ENCODE results near the gene NAPB. TPM values are rescaled to one million over a fixed set of nuclear protein-coding genes. Genes with fewer than 3 reads are reported as not detected.
A peak's percentile ranks its signal among the peaks of the same experiment; 100 is the strongest.

NAPB gene
- total and polyA plus RNA-seq, 10 of the 15 experiments (the other 5 are each of a cell fraction or from before 2014, with no cell fraction given) = 2.1 to 15.9 (median 7.2) TPM

- TF ChIP-seq PRDM15 (CRISPR knock-in tag; IDR thresholded peaks at IDR 0.05) (no peak), SUPT20H (IDR thresholded peaks at IDR 0.05; ENCODE audit: borderline replicate concordance, control insufficient read depth, low read depth, low read length) (no peak), SMARCA5 (IDR thresholded peaks at IDR 0.05) (no peak), E2F4 (IDR thresholded peaks at IDR 0.05; ENCODE audit: low read depth, low read length) (no peak)
Measured at GRCh38 chr20:23413862-23414422, 7.3 kb downstream of the NAPB start (continued).

- H3K4me2 ChIP-seq (ENCODE audit: control insufficient read depth, insufficient read depth) = no peak overlapping the region
- no peaks in the 10 kb centered on the region for H4K20me1 ChIP-seq (ENCODE audit: control insufficient read depth, insufficient read depth)
- WGBS (ENCODE audit: insufficient coverage, insufficient replicate concordance, low lambda C conversion rate, missing lambda C conversion rate) = 100% methylated on average over 1 of the region's 1 CpG
- intact Hi-C loops (cut with micrococcal nuclease; ENCODE audit: unreplicated experiment) (no loop called here), in situ Hi-C loops (cut with MboI) (loop anchor here (10.0 kb wide), 1 partner anchor 63 kb away; no protein-coding TSS in a partner anchor)
- ChIA-PET SMC1A (ENCODE audit: uncharacterized antibody, unreplicated experiment) (interaction anchor here (1.1 kb wide), 1 partner anchor 62 kb away, joined by 5 read pairs; no protein-coding TSS in a partner anchor), RAD21 (ENCODE audit: unreplicated experiment) (no interaction called here), POLR2A (interaction anchor here (1.0 kb wide), 1 partner anchor 54 kb away, joined by 6 read pairs; no protein-coding TSS in a partner anchor), CTCF (interaction anchor here (1.0 to 2.0 kb wide), 2 partner anchors 8 to 35 kb away, joined by 3 to 7 read pairs; no protein-coding TSS in a partner anchor)
- no peaks in the 10 kb centered on the region for H3K9me3 ChIP-seq (replicated peaks; ENCODE audit: control insufficient read depth, insufficient read depth, low read length)
- H2AFZ ChIP-seq (ENCODE audit: control insufficient read depth, low read depth, low read length) = no peak overlapping the region
- no peaks in the 10 kb centered on the region for H3K27me3 ChIP-seq (replicated peaks in 1 of 2; ENCODE audit: control insufficient read depth in 2 of 2, insufficient read depth in 2 of 2, low read length in 1 of 2)
- BruUV-seq (replicated peaks) = no TSS peak
- ATAC-seq = peak; percentile 32; the same call in 1 of the 3 replicates
- DNase-seq (ENCODE audit: low read depth, low spot score) = no peak
- no peak overlapping the region for H3K4me3 ChIP-seq
- H3K27ac ChIP-seq (ENCODE audit: control insufficient read depth, insufficient read depth) = no peak overlapping the region
- no peak for FAIRE-seq
- H3K9ac ChIP-seq (ENCODE audit: control insufficient read depth, insufficient read depth, low read length) = no peak overlapping the region
- peaks cover 19% of the 10 kb centered on the region for H3K4me1 ChIP-seq (ENCODE audit: control insufficient read depth, insufficient read depth, low read length)
- no peaks in the 10 kb centered on the region for H3K36me3 ChIP-seq (ENCODE audit: control insufficient read depth in 2 of 2, insufficient read depth in 2 of 2, low read length in 1 of 2)
- peaks cover 77% of the 10 kb centered on the region for H3K79me2 ChIP-seq (ENCODE audit: control insufficient read depth, insufficient read depth, low read length)
- TF ChIP-seq POLR2A (IDR thresholded peaks at IDR 0.05; ENCODE audit: low read depth, low read length) (no peak), PBX3 (IDR thresholded peaks at IDR 0.05; ENCODE audit: insufficient replicate concordance, low read depth, low read length) (no peak), PAX5 (IDR thresholded peaks at IDR 0.05; ENCODE audit: borderline replicate concordance, low read depth, low read length) (no peak), RCOR1 (conservative IDR thresholded peaks at IDR 0.05; ENCODE audit: low read depth, low read length) (no peak), JUNB (IDR thresholded peaks at IDR 0.05) (no peak), CEBPZ (IDR thresholded peaks at IDR 0.05; ENCODE audit: low read depth, low read length) (no peak), TAF1 (IDR thresholded peaks at IDR 0.05; ENCODE audit: borderline replicate concordance, low read depth, low read length) (no peak)
Measured at GRCh38 chr20:23412026-23412425, 9.3 kb downstream of the NAPB start.

Data from GM12878 (cell line).